ENCODE measurements around the gene IRGQ. TPM values are rescaled to one million over a fixed set of nuclear protein-coding genes. Genes with fewer than 3 reads are reported as not detected.
A peak's percentile ranks its signal among the peaks of the same experiment; 100 is the strongest.

IRGQ gene
- total and polyA plus RNA-seq, 2 experiments from 2014 or later: 5.7 to 19.9 TPM

GRCh38 chr19:43578787-43579186, 17.1 kb downstream of the IRGQ start:
- Histone ChIP-seq H3K4me2 (ENCODE audit: unreplicated experiment) (no peak overlapping the region), H3K79me2 (ENCODE audit: insufficient read depth) (peaks cover 15% of the 10 kb centered on the region), H3K4me1 (ENCODE audit: insufficient read depth) (peaks cover 6% of the 10 kb centered on the region), H3K27ac (no peak overlapping the region), H2AFZ (no peak overlapping the region), H3K4me3 (no peak overlapping the region), H3F3A (ENCODE audit: insufficient read depth) (no peaks in the 10 kb centered on the region; the same call in 1 of the 2 replicates), H3K9me3 (ENCODE audit: low read depth) (no peaks in the 10 kb centered on the region), H4K20me1 (ENCODE audit: insufficient read depth) (no peaks in the 10 kb centered on the region), H3K36me3 (ENCODE audit: low read depth) (no peaks in the 10 kb centered on the region), H3K9ac (no peak overlapping the region), H3K27me3 (replicated peaks; ENCODE audit: insufficient read depth) (no peaks in the 10 kb centered on the region), H3K9me2 (ENCODE audit: insufficient read depth) (no peaks in the 10 kb centered on the region)
- no peak for TF ChIP-seq EZH2 (IDR thresholded peaks at IDR 0.05; ENCODE audit: insufficient read depth, poor library complexity, severe bottlenecking)
- no peak for TF ChIP-seq EZH2phosphoT487 (IDR thresholded peaks at IDR 0.05; ENCODE audit: insufficient read depth, low read depth)
- in situ Hi-C loops (cut with MboI): no loop called here
- no peak for DNase-seq
- 87 to 95% methylated on average over 3 of the region's 3 CpGs for WGBS, 2 experiments (ENCODE audit: low coverage in 1 of 2, low lambda C conversion rate in 2 of 2, missing lambda C conversion rate in 2 of 2)

DNA sequence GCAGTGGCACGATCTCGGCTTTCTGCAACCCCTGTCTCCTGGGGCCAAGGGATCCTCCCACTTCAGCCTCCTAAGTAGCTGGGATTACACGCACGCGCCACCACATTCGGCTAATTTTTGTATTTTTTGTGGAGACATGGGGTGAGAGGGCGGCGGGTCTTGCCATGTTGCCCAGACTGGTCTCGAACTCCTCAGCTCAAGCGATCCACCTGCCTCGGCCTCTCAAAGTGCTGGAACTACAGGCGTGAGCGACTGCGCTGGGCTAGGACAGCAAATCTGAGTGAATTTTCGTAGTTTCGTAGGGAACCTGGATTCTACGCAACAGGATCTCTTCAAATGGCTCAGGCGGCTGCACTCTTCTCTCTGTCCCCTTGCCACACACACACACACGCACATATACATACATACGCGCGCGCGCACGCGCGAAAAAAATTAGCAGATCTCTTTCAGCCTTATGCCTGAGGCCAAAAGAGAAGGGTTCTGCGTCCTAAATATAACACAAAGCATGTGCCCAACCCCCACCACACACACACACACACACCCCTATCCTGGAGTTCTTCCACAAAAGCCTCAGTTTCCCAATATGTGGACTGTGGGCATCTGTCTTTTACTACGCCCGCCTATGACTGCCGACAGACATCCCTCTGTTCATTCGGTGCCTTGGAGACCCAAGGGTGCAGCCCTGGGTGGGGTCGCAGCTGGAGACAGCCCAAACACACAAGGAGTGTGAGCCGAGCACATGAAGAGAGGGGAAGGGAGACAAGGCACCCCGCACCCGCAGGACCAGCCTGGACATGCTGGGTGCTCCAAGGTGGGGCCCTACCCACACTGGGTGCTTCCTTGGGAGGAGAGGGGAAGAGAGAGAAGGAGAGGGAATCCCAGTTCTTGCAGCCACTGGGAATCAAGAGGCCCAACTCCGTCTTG, 19.7 kb downstream of the IRGQ start:
- Histone ChIP-seq H3K27me3 (replicated peaks; ENCODE audit: insufficient read depth) (no peaks in the 10 kb centered on the region), H3K4me1 (ENCODE audit: insufficient read depth) (peaks cover 6% of the 10 kb centered on the region), H4K20me1 (ENCODE audit: insufficient read depth) (no peaks in the 10 kb centered on the region), H3K36me3 (ENCODE audit: low read depth) (no peaks in the 10 kb centered on the region), H3K9me2 (ENCODE audit: insufficient read depth) (no peaks in the 10 kb centered on the region), H2AFZ (peak overlapping the region; percentile 94), H3K79me2 (ENCODE audit: insufficient read depth) (peaks cover 38% of the 10 kb centered on the region), H3K9ac (peak overlapping the region; percentile 78), H3K4me2 (ENCODE audit: unreplicated experiment) (peak overlapping the region; percentile 63), H3F3A (ENCODE audit: insufficient read depth) (no peaks in the 10 kb centered on the region), H3K4me3 (peak overlapping the region; percentile 72), H3K27ac (peak overlapping the region; percentile 78), H3K9me3 (ENCODE audit: low read depth) (no peaks in the 10 kb centered on the region)
- TF ChIP-seq EZH2 (IDR thresholded peaks at IDR 0.05; ENCODE audit: insufficient read depth, poor library complexity, severe bottlenecking) (no peak), EZH2phosphoT487 (IDR thresholded peaks at IDR 0.05; ENCODE audit: insufficient read depth, low read depth) (no peak)
- DNase-seq: peak; percentile 40
- in situ Hi-C loops (cut with MboI): no loop called here
- 43 to 59% methylated on average over 37 of the region's 37 CpGs for WGBS, 2 experiments (ENCODE audit: low coverage in 1 of 2, low lambda C conversion rate in 2 of 2, missing lambda C conversion rate in 2 of 2)

GRCh38 chr19:43575156-43575950, 20.6 kb downstream of the IRGQ start, which contains the start of the genes PINLYP and XRCC1:
Gene PINLYP, plus strand, starts transcription at chr19:43575801. Its CDS starts 1,391 bp downstream, at chr19:43577192.
Gene XRCC1, minus strand, starts transcription at chr19:43575527. Its CDS starts 69 bp downstream, at chr19:43575458.
- H3F3A ChIP-seq (ENCODE audit: insufficient read depth): no peaks in the 10 kb centered on the region
- peaks cover 41% of the 10 kb centered on the region for H3K79me2 ChIP-seq (ENCODE audit: insufficient read depth)
- H3K4me1 ChIP-seq (ENCODE audit: insufficient read depth): peaks cover 6% of the 10 kb centered on the region
- in situ Hi-C loops (cut with MboI): no loop called here
- no peaks in the 10 kb centered on the region for H3K36me3 ChIP-seq (ENCODE audit: low read depth)
- peak within 1 kb of the TSS; percentile 92 for H3K4me2 ChIP-seq (ENCODE audit: unreplicated experiment)
- no peaks in the 10 kb centered on the region for H3K9me3 ChIP-seq (ENCODE audit: low read depth)
- H2AFZ ChIP-seq: peak within 1 kb of the TSS; percentile 99
- H4K20me1 ChIP-seq (ENCODE audit: insufficient read depth): no peaks in the 10 kb centered on the region
- DNase-seq: peak; percentile 100
- H3K27ac ChIP-seq: peak within 1 kb of the TSS; percentile 78
- no peaks in the 10 kb centered on the region for H3K9me2 ChIP-seq (ENCODE audit: insufficient read depth)
- 1% methylated on average over 34 to 50 of the region's 51 CpGs for WGBS, 2 experiments (ENCODE audit: low coverage in 1 of 2, low lambda C conversion rate in 2 of 2, missing lambda C conversion rate in 2 of 2)
- no peaks in the 10 kb centered on the region for H3K27me3 ChIP-seq (replicated peaks; ENCODE audit: insufficient read depth)
- peak within 1 kb of the TSS; percentile 98 for H3K9ac ChIP-seq
- no peak for TF ChIP-seq EZH2phosphoT487 (IDR thresholded peaks at IDR 0.05; ENCODE audit: insufficient read depth, low read depth)
- TF ChIP-seq EZH2 (IDR thresholded peaks at IDR 0.05; ENCODE audit: insufficient read depth, poor library complexity, severe bottlenecking): no peak
- H3K4me3 ChIP-seq: peak within 1 kb of the TSS; percentile 100

All from GM23248 (cell line).